ENCODE measurements around the gene SLC17A4.

Gene SLC17A4

DNA sequence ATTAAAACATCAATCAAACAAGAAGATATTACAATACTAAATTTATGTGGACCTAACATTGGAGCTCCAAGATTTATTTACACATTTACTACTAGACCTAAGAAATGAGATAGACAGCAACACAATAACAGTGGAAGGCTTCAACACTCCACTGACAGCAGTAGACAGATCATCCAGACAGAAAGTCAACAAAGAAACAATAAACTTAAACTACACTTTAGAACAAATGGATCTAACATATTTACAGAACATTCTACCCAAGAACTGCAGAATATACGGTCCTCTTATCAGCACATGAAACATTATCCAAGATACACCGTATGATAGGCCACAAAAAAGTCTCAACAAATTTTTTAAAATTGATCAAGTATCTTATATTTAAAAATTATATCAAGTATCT, 50.3 kb downstream of the SLC17A4 start:
- Histone ChIP-seq H3K4me3 (ENCODE audit: low read length) (no peak overlapping the region), H3K27me3 (replicated peaks; ENCODE audit: insufficient read depth, low read length) (no peaks in the 10 kb centered on the region), H3F3A (ENCODE audit: insufficient read depth, low read length) (no peaks in the 10 kb centered on the region), H3K27ac (ENCODE audit: low read length) (no peak overlapping the region), H3K36me3 (replicated peaks; ENCODE audit: insufficient read depth, low read length) (no peaks in the 10 kb centered on the region), H2AFZ (ENCODE audit: low read length) (0 out of 2 replicates have a peak overlapping the region, but pooled peaks have one; percentile 8), H3K9me3 (replicated peaks; ENCODE audit: insufficient read depth, low read length) (no peaks in the 10 kb centered on the region; the same call in 1 of the 2 replicates), H3K4me2 (ENCODE audit: low read depth, low read length) (peak overlapping the region; percentile 14; the same call in 1 of the 2 replicates), H3K4me1 (ENCODE audit: low read length) (peaks cover 8% of the 10 kb centered on the region), H3K9ac (ENCODE audit: low read length) (no peak overlapping the region), H4K20me1 (ENCODE audit: insufficient read depth, low read length) (no peaks in the 10 kb centered on the region), H3K9me2 (replicated peaks; ENCODE audit: insufficient read depth, low read length) (no peaks in the 10 kb centered on the region), H3K79me2 (ENCODE audit: low read length) (no peaks in the 10 kb centered on the region)
- no peak for DNase-seq
- TF ChIP-seq, protein P1, sequence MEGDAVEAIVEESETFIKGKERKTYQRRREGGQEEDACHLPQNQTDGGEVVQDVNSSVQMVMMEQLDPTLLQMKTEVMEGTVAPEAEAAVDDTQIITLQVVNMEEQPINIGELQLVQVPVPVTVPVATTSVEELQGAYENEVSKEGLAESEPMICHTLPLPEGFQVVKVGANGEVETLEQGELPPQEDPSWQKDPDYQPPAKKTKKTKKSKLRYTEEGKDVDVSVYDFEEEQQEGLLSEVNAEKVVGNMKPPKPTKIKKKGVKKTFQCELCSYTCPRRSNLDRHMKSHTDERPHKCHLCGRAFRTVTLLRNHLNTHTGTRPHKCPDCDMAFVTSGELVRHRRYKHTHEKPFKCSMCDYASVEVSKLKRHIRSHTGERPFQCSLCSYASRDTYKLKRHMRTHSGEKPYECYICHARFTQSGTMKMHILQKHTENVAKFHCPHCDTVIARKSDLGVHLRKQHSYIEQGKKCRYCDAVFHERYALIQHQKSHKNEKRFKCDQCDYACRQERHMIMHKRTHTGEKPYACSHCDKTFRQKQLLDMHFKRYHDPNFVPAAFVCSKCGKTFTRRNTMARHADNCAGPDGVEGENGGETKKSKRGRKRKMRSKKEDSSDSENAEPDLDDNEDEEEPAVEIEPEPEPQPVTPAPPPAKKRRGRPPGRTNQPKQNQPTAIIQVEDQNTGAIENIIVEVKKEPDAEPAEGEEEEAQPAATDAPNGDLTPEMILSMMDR (IDR thresholded peaks at IDR 0.05; ENCODE audit: low read length): no peak
- TF ChIP-seq EZH2phosphoT487 (IDR thresholded peaks at IDR 0.05; ENCODE audit: low read length): no peak
- TF ChIP-seq EZH2 (optimal IDR thresholded peaks at IDR 0.05; ENCODE audit: low read depth, low read length): no peak

DNA sequence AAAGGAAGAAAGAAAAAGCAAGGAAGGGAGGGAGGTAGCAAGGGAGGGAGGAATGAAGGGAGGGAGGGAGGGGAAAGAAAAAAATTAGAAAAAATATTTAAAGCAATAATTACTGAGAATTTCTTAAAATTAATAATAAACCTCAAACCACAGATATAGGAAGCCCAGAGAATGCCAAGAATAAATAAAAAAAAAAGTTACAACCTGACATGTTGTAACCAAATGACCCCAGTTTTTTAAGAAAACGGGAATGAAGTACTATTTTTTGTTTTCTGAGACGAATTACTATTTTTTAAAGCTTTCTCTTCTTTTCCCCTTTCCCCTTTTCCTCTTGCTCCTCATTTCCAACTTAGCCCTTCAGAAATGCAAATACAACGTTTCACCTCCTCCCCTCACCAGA, 60.7 kb downstream of the SLC17A4 start:
- no peaks in the 10 kb centered on the region for H3K4me1 ChIP-seq (ENCODE audit: low read length)
- no peaks in the 10 kb centered on the region for H3K36me3 ChIP-seq (replicated peaks; ENCODE audit: insufficient read depth, low read length)
- no peak overlapping the region for H3K9ac ChIP-seq (ENCODE audit: low read length)
- no peaks in the 10 kb centered on the region for H3K27me3 ChIP-seq (replicated peaks; ENCODE audit: insufficient read depth, low read length)
- no peaks in the 10 kb centered on the region for H3F3A ChIP-seq (ENCODE audit: insufficient read depth, low read length)
- TF ChIP-seq EZH2phosphoT487 (IDR thresholded peaks at IDR 0.05; ENCODE audit: low read length) (no peak), EZH2 (optimal IDR thresholded peaks at IDR 0.05; ENCODE audit: low read depth, low read length) (no peak)
- TF ChIP-seq, protein P1 (IDR thresholded peaks at IDR 0.05; ENCODE audit: low read length): no peak
- no peak overlapping the region for H3K27ac ChIP-seq (ENCODE audit: low read length)
- H3K4me2 ChIP-seq (ENCODE audit: low read depth, low read length): no peak overlapping the region
- no peak overlapping the region for H2AFZ ChIP-seq (ENCODE audit: low read length)
- no peak overlapping the region for H3K4me3 ChIP-seq (ENCODE audit: low read length)
- H3K9me3 ChIP-seq (replicated peaks; ENCODE audit: insufficient read depth, low read length): no peaks in the 10 kb centered on the region
- no peaks in the 10 kb centered on the region for H4K20me1 ChIP-seq (ENCODE audit: insufficient read depth, low read length)
- no peaks in the 10 kb centered on the region for H3K79me2 ChIP-seq (ENCODE audit: low read length)
- H3K9me2 ChIP-seq (replicated peaks; ENCODE audit: insufficient read depth, low read length): no peaks in the 10 kb centered on the region
- no peak for DNase-seq

DNA sequence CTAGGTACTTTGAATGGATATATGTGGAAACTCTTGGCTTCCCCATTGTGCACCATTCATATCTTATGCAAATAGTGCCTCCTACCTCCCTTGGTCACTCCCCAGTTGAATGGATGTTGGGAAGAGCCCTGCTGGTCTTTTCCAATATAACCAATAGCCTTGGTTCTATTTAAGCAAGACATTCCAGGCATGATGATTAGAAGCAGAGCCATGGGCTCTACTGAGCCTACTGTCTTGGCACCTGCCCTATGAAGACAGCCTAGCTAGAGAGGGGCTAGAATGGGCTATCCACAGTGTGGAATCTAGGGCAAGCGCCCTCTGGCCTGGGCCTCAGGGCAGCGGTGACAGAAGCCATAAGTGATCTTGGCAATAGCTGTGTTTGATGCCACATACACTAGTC, 61.7 kb downstream of the SLC17A4 start:
- H3K4me3 ChIP-seq (ENCODE audit: low read length): no peak overlapping the region
- TF ChIP-seq EZH2phosphoT487 (IDR thresholded peaks at IDR 0.05; ENCODE audit: low read length) (no peak), EZH2 (optimal IDR thresholded peaks at IDR 0.05; ENCODE audit: low read depth, low read length) (no peak)
- TF ChIP-seq, protein P1 (IDR thresholded peaks at IDR 0.05; ENCODE audit: low read length): no peak
- H3K4me1 ChIP-seq (ENCODE audit: low read length): no peaks in the 10 kb centered on the region
- DNase-seq: no peak
- no peaks in the 10 kb centered on the region for H3K79me2 ChIP-seq (ENCODE audit: low read length)
- H3K36me3 ChIP-seq (replicated peaks; ENCODE audit: insufficient read depth, low read length): no peaks in the 10 kb centered on the region
- no peak overlapping the region for H3K9ac ChIP-seq (ENCODE audit: low read length)
- H3K27ac ChIP-seq (ENCODE audit: low read length): no peak overlapping the region
- H3K27me3 ChIP-seq (replicated peaks; ENCODE audit: insufficient read depth, low read length): no peaks in the 10 kb centered on the region
- H3F3A ChIP-seq (ENCODE audit: insufficient read depth, low read length): no peaks in the 10 kb centered on the region
- no peak overlapping the region for H3K4me2 ChIP-seq (ENCODE audit: low read depth, low read length)
- H3K9me3 ChIP-seq (replicated peaks; ENCODE audit: insufficient read depth, low read length): no peaks in the 10 kb centered on the region
- no peak overlapping the region for H2AFZ ChIP-seq (ENCODE audit: low read length)
- H3K9me2 ChIP-seq (replicated peaks; ENCODE audit: insufficient read depth, low read length): no peaks in the 10 kb centered on the region
- H4K20me1 ChIP-seq (ENCODE audit: insufficient read depth, low read length): no peaks in the 10 kb centered on the region

Measured in MM.1S (cell line).